Fibroblast of the aortic adventitia (primary cell): ENCODE measurements around the gene CGRRF1. TPM values are rescaled to one million over a fixed set of nuclear protein-coding genes. Genes with fewer than 3 reads are reported as not detected.
A peak's percentile ranks its signal among the peaks of the same experiment; 100 is the strongest.

Experiments
- DNase-seq: peaks from one replicate; pipeline ENCODE4 v3.0.0-alpha.2; 2010; ENCODE audit warnings: low read depth
- H3K4me3 ChIP-seq: 2 replicates; pipeline ENCODE4 v1.5.1; 2011; ENCODE audit warnings: low read depth, mild to moderate bottlenecking, control low read depth, low read length, moderate library complexity
- CTCF ChIP-seq: IDR thresholded peaks from 2 replicates; pipeline ENCODE4 v1.5.1; 2011; ENCODE audit warnings: mild to moderate bottlenecking, low read length, control low read depth, inconsistent platforms; ENCODE audit not compliant: insufficient read depth
- total RNA-seq: library from RNA; depleted of rRNA; stranded (reverse); fragments of >200 nt; gene quantifications from 2 replicates; pipeline ENCODE4 v1.2.3, GENCODE V29; 2012; ENCODE audit warnings: low replicate concordance

Gene CGRRF1
- total RNA-seq, 1 donor: 19.7 TPM

- TF ChIP-seq CTCF: no peak
- DNase-seq: no peak
- no peak overlapping the region for H3K4me3 ChIP-seq
These were observed 23.4 kb downstream of the CGRRF1 start for GRCh38 chr14:54533100-54533499.

- DNase-seq: peak; percentile 3
- no peak for TF ChIP-seq CTCF
These were observed 25.4 kb downstream of the CGRRF1 start for GRCh38 chr14:54535126-54535525.

GRCh38 chr14:54535646-54536045 lies 25.9 kb downstream of the CGRRF1 start:
- no peak overlapping the region for H3K4me3 ChIP-seq
- TF ChIP-seq CTCF: no peak
- no peak for DNase-seq

More at GRCh38 chr14:54535126-54535525, 25.4 kb downstream of the CGRRF1 start:
- no peak overlapping the region for H3K4me3 ChIP-seq

- TF ChIP-seq CTCF: no peak
- H3K4me3 ChIP-seq: no peak overlapping the region
- DNase-seq: no peak
These were observed 27.9 kb downstream of the CGRRF1 start for GRCh38 chr14:54537651-54538050.

- DNase-seq: no peak
- H3K4me3 ChIP-seq: no peak overlapping the region
- no peak for TF ChIP-seq CTCF
These were observed 28.3 kb downstream of the CGRRF1 start for GRCh38 chr14:54538055-54538454.

- no peak for DNase-seq
- TF ChIP-seq CTCF: no peak
- H3K4me3 ChIP-seq: no peak overlapping the region
These were observed 37.9 kb downstream of the CGRRF1 start for GRCh38 chr14:54547583-54547982.

GRCh38 chr14:54548491-54548890 lies 38.8 kb downstream of the CGRRF1 start:
- TF ChIP-seq CTCF: no peak
- DNase-seq: no peak
- no peak overlapping the region for H3K4me3 ChIP-seq
